Stimulated activated CD4-positive, alpha-beta T cell treated with anti-CD3 and anti-CD28 coated beads, Interleukin-1b, Interleukin-23, amount 100 ng/mL, for 24 hours (primary cell): Measurements from ENCODE around the gene KIAA1755.

ENCODE experiments used
- DNase-seq, 4 experiments: peaks; one replicate each; pipeline ENCODE4 v3.0.0-alpha.2; 2020; ENCODE audit warnings: low read depth in 4 of 4, low spot score in 1 of 4

The KIAA1755 gene

DNA sequence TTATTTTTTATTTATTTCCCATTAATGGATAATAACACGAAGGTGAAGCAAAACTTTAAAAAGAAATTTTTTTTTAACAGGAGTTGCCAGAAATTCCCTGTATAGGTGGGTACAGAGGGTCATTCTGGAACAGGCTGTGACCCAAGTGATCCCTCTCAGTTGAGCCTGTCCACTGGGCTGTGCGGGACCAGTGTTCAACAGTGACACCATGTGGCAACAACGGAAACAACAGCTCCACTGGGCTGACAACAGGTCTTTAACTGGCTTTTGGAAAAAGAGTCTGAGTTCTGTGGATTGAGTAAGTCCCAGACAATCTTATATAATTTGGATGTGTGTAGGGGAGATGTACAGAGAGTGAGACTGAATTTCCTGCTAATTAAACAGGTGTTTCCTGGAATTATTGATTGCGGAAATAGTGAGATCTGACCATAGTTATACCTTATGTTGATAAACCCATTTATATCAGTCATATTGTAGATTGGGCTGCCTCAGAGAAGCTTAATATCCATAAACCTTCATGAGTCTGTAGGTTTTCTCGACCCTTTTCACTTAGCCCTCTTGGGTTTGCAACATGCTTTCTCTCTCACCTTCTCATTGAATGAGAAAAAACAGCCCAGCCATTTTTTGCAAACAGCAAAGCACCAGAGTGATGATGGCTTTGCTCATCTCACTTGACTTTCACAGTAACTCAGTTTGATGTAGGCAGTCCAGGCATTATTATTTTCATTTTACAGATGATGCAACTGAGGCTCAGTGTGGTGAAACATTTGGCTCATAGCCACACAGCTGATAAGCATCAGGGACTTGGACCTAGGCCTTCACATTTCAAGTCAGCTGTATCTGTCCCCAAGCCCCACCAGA is 17.5 kb downstream of the KIAA1755 start:
- peak in 1 of 4 experiments; percentile 7 for DNase-seq

DNA sequence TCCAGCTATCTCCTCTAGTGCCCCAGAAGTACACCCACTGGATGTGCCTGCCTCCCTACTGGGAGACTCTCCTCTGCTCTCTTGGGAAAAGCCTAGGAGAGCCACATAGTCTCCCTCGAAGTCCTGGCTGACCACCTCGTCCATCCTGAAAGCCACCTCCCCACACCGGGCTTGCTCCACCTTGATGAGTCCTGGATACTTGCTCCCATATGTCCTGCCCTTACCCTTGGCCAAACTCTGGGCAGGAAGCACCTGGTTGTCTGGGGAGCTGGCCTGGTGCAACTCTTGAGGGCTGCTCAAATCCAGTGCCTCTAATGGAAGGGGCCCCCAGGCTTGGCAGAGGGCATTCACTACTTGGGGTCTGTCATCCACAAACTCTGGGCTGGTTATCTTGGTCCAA is 19.3 kb downstream of the KIAA1755 start:
- no peak for DNase-seq

DNA sequence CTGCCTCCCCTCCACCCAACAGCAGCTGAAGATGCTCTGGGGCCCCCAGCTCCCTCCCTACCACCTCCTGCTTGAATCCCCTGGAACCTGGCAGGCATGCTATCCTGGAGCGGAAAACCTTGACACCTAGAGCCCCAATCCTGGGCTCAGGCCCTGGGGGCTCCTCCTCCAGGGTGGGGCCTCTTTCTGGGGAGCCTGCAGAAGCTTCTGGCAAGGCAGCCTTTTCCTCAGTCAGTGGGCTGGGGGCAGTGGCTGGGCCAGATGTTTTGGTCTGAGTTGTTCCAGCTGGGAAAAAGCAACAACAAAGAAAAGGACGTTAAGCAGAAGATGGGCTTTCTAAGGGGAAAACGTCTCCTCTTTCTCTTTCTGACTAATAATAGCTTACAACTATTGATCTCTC is 21.1 kb downstream of the KIAA1755 start:
- DNase-seq = no peak

DNA sequence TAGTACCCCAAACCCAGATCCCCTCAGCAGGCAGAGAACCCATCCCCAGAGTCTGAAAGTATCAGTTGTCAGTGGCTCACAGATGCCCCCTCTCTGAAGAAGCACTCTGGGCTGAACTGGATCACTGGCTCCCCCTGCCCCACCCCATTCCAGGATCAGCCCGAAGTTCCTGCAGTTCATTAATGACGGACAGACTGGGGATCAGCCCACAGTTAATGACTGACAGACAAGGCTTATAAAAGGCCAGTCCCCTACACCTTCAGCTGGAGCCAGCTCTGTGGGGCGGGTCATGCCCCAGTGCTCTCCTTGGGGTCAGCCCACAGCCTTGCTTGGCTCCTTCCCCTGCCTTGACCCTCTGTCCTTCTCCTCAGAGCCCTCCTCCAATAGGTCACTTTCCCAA is 21.7 kb downstream of the KIAA1755 start:
- no peak for DNase-seq

DNA sequence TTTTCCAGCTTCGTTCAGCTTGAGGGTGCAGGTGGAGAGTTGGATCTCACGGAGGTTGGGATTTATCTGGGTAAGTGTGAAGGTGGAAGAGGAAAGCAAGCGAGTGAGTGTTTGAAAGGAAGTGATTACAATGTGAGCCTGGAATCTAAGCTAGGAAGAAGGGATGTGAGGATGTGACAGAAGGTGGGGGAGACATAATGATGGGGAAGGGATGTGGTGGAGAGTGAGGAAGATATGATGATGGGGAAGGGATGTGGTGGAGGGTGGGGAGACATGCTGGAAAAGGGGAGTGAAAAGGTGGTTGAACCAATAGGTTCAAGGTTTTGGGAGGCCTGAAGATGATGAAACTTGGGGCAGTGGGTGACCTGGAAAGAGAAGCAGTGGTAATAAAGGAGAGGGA is 23.2 kb downstream of the KIAA1755 start:
- DNase-seq = no peak

DNA sequence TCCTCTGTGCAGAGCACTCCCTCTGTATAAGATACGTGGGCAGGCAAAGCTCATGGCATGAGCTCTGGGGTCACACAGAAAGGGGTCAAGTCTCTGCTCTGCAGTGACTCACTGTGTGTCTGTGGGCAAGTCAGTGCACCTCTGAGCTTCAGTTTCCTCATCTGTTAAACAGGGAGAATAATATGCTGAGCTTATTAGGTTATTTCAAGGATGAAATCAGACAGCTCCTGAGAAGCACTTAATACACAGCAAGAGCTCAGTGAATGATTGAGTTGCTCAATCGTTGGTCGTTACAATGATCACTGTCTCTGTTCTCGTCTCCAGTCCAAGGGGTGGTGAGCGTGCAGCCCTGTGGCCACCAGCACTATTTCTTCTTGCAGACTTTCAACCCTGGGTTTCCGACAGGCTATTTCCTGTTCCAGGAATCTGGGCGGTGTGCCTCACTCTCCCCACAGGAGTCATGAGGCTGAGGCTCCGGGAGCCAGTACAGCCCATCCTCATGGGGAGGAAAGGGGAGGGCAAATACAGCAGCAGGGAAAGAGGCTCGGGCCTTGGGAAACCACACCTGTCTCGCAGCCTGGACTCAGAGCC is 28.9 kb downstream of the KIAA1755 start:
- no peak for DNase-seq

DNA sequence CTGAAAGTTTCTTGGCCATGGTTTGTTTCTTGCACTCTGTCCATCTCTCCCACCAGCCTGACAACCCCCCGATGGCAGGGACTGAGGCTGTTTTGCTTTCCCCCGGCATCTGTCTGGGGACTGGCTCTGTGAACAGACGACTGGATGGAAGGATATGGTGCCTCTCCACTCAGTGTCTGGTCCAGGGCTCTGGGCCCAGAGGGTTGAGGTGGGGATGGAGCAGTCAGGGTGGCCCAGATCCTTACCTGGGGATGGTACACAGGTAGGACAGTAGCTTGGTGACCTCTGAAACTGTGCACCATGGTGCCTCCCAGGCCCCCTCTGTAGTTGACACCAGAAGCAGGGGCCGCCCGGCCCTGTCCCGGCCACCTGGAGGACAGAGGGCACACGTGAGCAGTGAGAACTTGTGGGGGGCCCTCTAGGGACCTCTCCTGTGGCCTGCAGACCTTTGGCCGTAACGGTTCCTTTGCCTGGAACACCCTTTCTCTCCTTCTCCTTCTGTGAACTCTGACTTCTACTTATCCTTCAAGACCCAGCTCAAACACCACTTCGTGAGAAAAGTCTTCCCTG is 29.5 kb downstream of the KIAA1755 start:
- no peak for DNase-seq

DNA sequence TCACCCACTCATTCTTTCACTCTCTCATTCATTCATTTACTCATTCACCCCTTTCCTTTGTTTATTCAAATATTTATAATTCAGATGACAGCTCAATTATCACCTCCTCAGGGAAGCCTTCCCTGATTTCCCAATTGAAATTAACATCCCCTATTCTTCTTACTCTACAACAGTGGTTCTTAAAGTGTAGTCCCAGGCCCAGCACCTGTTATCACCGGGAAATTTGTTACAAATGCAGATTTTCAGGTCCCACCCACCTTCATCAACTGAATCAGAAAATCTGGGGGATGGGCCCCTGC is 30.3 kb downstream of the KIAA1755 start:
- DNase-seq = no peak

DNA sequence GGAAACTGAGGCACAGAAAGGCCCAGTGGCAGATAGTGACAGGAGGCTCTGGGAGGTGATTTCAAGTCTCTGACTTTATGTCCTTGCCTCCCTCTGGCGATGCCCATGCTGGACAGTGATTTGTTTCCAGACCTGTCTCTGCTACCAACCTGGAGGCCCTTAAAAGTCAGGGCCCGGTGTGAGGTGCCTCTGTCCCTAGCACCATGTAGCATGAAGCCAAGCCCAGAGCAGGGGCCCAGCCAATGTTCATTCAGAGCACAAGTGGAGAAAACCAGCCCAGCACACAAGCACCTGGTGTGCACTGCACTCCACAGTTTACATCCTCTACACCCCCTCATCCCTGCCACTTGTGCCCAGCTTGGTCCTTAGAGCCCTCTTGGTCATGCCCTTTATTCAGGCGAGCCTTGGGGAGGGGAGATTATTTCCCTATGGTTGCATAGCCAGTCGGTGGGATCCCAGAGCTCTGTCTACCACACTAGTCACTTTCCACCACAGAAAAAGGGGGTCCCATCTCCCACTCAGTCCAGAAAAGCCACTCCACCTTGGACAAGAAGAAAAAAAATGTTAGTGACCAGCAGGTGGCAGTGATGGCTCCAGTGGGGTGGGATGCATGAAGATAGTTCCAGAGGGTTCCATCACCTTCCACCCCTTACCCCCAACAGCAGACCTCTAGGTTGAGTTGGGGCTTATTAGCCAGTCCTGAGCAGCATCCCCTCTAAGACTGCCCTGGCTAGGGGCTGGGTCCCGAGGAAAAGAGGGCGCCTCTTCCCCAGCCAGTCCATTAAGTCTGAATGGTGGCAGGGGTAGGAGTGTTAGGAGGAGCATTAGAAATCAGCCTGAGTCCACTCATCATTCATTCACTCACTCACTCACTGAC is 30.9 kb downstream of the KIAA1755 start:
- DNase-seq = no peak

DNA sequence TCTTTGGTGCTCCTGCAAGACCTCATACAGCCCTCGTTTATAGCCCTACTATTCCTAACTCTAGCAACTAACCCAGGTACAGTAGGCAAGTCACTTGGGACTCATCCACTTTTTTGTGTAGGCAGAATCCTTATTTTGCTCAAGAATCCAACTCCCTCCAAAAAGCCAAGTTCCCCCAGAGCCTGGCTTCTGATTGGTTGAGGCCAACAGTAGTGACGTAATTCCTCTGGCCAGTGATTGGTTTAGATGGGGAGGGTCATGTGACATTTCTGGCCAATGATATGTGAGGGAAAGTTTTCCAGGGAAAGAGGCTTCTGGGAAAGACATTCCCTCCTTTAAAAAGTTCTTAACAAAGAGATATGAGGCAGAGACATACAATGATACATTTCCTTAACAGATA is 32.1 kb downstream of the KIAA1755 start:
- no peak for DNase-seq

DNA sequence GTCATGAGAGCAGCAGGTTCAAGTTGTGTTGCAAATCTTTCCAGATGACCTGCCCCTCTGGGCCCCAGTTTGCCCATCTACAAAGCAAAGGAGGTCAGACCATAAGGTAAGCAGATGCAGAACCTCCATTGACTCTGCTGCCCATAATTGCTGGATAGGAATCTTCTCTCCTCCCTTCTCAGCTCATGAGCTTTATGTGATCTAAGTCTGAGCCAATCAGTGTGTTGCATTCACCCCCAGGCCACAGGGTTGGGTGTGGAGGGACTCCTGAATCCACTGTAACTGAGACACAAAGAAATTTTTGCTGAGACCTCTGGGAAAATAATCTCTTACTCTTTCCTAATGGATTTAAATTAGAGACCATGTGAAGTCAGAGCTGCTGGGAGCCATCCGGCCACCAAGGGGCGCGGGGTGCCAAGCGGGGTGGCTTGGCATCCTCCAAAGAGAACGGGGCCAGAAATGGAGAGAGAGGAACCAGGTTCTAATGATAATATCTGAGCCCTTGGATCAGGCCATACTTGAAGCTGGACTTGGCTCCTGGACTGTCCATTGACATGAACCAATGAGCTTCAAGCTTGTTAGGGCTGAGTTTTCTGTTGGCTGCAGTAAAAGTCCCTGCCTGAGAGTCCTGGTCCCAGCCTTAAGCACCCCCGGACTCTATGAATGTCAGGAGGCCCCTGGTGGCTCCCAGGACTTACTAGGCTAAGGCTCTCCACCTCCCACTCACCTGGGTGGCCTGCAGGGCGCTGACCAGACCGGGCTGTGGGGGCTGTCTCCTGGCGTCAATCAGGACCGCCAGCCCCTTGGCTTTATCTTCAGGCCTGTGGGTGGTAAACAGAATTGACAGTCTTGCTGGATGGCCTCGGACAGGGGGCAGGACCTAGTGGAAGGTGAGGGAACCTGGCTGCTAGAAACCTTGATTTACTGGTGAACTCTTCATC is 32.8 kb downstream of the KIAA1755 start:
- DNase-seq = no peak

DNA sequence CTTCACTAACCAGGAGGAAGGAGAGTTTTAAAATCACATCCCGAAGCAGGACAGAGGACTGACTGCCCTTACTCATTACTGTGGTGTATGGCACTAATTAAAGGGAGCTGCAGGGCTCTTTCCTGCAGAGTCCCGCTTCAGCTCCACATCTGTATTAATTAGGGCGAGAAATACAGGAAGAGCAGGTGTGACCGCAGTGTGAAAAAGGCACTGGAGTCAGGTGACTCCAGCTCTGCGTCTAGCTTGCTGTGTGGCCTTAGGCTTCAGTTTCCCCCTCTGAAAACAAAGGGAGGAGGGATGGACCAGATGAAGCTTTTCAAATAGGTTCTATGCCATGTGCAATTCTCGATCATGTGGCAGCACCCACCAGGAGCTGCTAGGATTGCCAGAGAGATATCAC is 34.0 kb downstream of the KIAA1755 start:
- no peak for DNase-seq

DNA sequence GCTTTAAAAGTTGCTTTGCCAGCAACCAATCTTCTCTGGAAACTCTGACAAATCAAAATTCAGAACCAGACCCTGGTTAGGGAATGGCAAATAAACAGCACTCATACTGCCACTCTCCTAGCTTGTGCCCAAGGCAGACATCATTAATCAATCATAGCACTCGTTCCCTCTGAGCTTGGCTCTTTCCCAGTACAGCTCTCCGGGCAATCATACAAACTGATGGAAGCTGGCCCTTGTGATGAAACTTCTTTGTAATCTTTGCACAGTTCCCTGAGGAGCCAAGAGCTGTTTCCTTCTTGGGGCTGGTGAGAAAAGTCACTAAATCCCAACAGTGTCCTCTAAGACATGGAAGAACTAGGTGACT is 34.7 kb downstream of the KIAA1755 start:
- DNase-seq = no peak

DNA sequence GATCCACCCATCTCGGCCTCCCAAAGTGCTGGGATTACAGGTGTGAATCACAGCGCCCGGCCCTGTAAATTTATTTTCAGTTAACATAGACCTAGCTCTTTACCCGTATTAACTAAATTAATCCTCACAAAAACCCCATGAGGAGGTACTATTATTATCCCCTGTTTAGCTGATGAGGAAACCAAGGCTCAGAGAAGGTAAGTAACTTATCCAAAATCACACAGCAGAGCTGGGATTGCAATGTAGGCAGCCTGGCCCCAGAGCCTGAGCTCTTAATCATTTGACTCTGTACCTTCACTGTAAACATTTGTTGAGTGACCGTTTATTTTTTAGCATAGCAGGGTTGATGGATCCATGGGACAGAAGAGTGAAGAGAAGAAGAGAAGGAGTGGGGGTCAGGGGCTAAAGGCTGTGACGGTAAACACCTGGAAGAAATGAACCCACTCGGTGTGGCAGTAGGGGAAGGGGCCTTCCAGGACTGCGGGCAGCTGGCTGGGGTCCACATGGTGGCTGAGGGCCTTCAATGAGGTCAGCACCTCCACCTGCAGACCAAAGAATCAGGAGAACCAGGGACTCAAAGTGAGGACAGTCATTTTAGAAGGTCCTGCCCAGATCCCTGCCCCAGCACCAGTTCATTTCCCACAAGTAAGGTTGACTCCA is 35.2 kb downstream of the KIAA1755 start:
- no peak for DNase-seq

DNA sequence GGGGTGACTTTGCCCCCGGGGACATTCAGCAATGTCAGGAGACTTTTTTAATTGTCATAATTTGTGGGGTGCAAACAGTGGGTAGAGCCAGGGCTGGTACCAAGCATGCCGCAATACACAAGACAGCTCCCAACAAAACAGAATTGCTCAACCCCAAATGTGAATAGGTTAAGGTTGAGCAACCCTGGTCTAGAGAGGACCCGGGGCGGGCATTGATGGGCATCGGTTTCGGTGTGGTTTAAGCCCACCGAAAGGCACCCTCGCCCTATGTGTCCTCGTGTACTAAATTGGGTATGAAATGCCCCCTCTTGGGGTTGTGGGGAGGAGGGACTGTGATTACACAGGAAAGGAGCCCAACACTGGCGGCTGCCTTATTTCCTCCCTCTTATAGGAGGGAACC is 36.0 kb downstream of the KIAA1755 start:
- DNase-seq = no peak

DNA sequence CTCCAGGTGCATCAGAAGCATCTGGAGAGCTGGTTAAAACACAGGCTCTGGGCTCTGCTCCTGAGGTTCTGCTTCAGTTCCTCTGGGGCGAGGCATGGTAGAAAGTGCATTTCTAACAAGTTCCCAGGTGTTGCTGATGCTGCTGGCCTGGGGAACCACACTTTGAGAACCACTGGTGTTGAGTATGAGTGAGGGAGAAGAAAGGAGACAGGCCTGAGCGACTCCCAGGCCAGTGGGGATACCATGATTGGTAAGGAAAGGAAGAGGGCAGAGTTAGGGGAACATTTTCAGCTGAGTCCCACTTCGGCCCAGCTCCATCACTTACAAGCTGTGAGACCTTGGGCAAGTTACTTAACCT is 36.8 kb downstream of the KIAA1755 start:
- DNase-seq = no peak

DNA sequence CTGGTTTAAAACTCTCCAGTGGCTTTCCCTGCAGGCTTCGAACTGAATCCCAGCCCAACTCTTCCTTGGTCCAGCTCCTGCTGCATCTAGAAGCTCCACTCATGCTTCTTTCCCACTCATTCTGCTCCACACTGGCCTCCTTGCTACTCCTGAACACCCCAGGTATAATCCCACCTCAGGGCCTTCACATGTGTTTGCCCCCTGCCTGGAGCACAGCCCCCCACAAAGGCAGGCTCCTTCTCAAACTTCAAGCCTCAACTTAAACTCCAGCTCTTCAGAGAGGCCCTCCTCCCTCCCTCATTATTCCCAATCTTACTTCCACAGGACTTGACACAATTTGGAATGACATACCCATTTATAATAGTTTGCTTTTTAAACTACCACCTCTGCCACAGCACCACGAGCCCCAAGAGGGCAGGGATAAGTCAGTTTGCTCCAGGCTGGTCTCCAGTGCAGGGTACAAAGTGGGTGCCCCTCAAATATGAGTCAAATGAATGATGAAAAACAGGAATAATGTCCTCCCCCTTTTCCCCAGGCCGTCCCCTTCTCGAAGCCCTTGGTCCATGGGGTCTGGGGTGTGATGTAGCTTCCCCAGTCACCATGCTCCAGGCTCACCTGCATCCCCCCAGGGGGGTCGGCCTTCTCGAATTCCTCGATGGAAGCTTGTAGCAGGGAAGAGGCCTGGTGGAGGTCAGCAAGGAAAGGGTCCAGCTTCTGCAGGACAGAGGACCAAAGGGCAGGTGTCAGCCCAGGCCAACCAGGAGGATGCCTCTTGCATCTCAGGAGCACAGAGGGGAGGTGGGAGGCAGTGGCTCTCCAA is 37.4 kb downstream of the KIAA1755 start:
- DNase-seq = no peak

DNA sequence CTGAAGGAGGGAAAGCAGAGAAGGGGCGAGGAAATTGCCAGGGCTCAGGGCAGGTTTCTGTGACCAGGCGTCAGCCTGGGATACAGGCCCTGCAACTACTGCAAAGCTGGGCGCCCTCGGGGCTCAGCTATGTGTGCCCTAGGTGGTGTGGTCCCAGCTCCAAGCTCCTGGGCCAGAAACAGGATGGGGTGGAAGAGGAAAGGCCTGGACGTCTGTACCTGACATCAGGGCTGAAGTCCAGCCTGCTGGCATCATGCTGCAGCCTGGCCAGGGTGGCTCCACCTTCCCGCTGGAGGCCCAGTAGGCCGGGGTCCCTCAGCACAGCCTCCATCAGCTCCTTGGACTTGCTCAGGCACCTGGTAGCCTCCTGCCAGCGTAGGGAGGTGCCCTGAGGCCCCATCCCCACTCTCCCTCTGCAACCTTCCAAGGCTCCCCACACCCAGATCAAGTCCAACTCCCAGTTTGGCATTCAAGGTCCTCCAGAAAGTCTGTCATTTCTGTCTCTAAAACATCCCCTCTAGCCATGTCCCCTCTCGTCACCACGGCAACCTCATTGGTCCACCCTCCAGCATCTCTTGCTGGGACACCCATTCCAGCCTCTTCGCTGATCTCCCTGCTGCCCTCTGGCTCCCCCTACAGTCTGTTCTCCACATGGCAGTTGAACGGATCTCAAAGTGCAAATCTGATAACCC is 38.2 kb downstream of the KIAA1755 start:
- DNase-seq = peak; percentile 6 to 51 (median 42)

DNA sequence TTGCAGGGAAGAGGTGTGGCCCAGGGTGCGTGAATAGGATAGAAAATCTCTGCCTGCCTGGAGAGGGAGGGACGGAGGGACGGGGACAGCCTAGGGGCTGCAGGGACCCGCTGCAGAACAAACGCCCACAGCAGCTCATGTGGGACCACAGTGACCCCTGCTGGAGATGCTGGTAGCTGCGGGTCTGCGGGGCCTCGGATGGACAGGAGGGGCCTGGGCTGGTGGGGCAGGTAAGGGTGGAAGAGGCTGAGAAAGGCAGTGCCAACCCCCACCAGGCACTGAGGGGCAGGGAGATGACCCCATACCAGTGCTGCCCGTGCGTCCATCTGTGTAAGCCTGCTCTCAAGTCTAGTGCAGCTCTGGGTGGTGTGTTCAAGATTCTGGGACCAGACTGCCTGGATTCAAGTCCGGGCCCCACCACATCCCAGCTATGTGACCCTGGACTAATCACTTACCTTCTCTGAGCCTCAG is 39.4 kb downstream of the KIAA1755 start:
- DNase-seq = peak; percentile 36 to 56 (median 50)
